Kidney (tissue), 14 donors: ENCODE results near the gene ADARB2. TPM values are rescaled to one million over a fixed set of nuclear protein-coding genes. Genes with fewer than 3 reads are reported as not detected.

Experiments used
- DNase-seq, 5 donors: peaks; one replicate each; pipeline ENCODE4 v3.0.0-alpha.2; 2013 to 2020
- FAIRE-seq: peaks from 2 replicates; lab custom pipeline; 2012; peaks lifted over from hg19 to GRCh38; lab: Jason Lieb, UNC
- H3K27ac ChIP-seq, 2 donors: one replicate each; pipeline ENCODE4 v1.7.0; 2013; ENCODE audit warnings: low read depth in 2 of 2, low read length in 2 of 2, inconsistent platforms in 1 of 2
- H3K27me3 ChIP-seq: one replicate; pipeline ENCODE4 v1.7.1; 2013; ENCODE audit warnings: low read length, inconsistent platforms; ENCODE audit not compliant: control insufficient read depth, insufficient read depth
- H3K36me3 ChIP-seq, 3 donors: one replicate each; pipeline versions ENCODE4 v1.7.0 to v1.7.1; 2013; ENCODE audit warnings: low read length in 3 of 3, control low read depth in 1 of 3, inconsistent platforms in 1 of 3; ENCODE audit not compliant: insufficient read depth in 3 of 3, control insufficient read depth in 2 of 3
- H3K4me1 ChIP-seq, 3 donors: one replicate each; pipeline versions ENCODE4 v1.7.0 to v1.7.1; 2013; ENCODE audit warnings: low read length in 3 of 3, inconsistent platforms in 1 of 3, low read depth in 1 of 3; ENCODE audit not compliant: control insufficient read depth in 2 of 3, insufficient read depth in 2 of 3
- H3K4me3 ChIP-seq, 3 donors: one replicate each; pipeline versions ENCODE4 v1.7.0 to v1.8.1; 2013; ENCODE audit warnings: low read length in 3 of 3, control low read depth in 1 of 3, inconsistent platforms in 1 of 3
- H3K9ac ChIP-seq, 3 donors: one replicate each; pipeline versions ENCODE4 v1.7.0 to v1.7.1; 2013; ENCODE audit warnings: low read length in 3 of 3, control low read depth in 1 of 3, inconsistent platforms in 1 of 3
- H3K9me3 ChIP-seq, 3 donors: one replicate each; pipeline versions ENCODE4 v1.7.0 to v1.7.1; 2013; ENCODE audit warnings: low read length in 3 of 3, control low read depth in 1 of 3, inconsistent platforms in 1 of 3; ENCODE audit not compliant: control insufficient read depth in 2 of 3, insufficient read depth in 1 of 3
- intact Hi-C: fragments of 100-400 bp; cut with DNase I; formaldehyde crosslinking; loops from one replicate; pipeline ENCODE4 v1.11.1; 2022
- polyA plus RNA-seq: library from polyadenylated mRNA; stranded (reverse); fragments of 350-450 nt; fragmentation: Illumina TruSeq; extraction: RNeasy Lipid Tissue Mini Kit (QIAGEN cat#74804); gene quantifications from one replicate; pipeline ENCODE4 v1.2.3, GENCODE V29; 2014; ENCODE audit warnings: low read depth, low replicate concordance; ENCODE audit not compliant: insufficient read depth
- total RNA-seq: library from RNA; stranded (reverse); fragmentation: NEBNext Ultra II Directional; extraction: Animal tissue kit (Norgen Biotek cat#: 25700); gene quantifications from one replicate; pipeline ENCODE4 v1.2.1, GENCODE V29; 2021
- TF ChIP-seq, protein P1 (sequence below): IDR thresholded peaks from 3 replicates; pipeline ENCODE4 v1.5.1; 2012; ENCODE audit warnings: mild to moderate bottlenecking, moderate library complexity, borderline replicate concordance; ENCODE audit not compliant: insufficient read depth; ENCODE audit errors: extremely low read depth
- donor health status: control.
- donor health status: control.
- donor health status: control.
- donor health status: control.
- donor health status: control.
- donor health status: DM: yes; HTN: yes; CAD: no.
- donor health status: Normal renal cell carcinoma (clear cell type).

The ADARB2 gene
- total and polyA plus RNA-seq, 2 donors from 2014 or later, result 1.0 to 1.3 TPM

GRCh38 chr10:1508096-1508495 is 229.2 kb downstream of the ADARB2 start:
- Histone ChIP-seq H3K4me1 (no peaks in the 10 kb centered on the region), H3K9me3 (peaks cover 0 to 2% (median 2%) of the 10 kb centered on the region in 3 donors), H3K36me3 (peaks cover 0 to 2% (median 0%) of the 10 kb centered on the region in 3 donors), H3K27me3 (no peaks in the 10 kb centered on the region), H3K9ac (no peak overlapping the region), H3K4me3 (no peak overlapping the region), H3K27ac (no peak overlapping the region)
- TF ChIP-seq, protein P1, sequence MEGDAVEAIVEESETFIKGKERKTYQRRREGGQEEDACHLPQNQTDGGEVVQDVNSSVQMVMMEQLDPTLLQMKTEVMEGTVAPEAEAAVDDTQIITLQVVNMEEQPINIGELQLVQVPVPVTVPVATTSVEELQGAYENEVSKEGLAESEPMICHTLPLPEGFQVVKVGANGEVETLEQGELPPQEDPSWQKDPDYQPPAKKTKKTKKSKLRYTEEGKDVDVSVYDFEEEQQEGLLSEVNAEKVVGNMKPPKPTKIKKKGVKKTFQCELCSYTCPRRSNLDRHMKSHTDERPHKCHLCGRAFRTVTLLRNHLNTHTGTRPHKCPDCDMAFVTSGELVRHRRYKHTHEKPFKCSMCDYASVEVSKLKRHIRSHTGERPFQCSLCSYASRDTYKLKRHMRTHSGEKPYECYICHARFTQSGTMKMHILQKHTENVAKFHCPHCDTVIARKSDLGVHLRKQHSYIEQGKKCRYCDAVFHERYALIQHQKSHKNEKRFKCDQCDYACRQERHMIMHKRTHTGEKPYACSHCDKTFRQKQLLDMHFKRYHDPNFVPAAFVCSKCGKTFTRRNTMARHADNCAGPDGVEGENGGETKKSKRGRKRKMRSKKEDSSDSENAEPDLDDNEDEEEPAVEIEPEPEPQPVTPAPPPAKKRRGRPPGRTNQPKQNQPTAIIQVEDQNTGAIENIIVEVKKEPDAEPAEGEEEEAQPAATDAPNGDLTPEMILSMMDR, result no peak
- FAIRE-seq (no peak), DNase-seq (no peak)
- intact Hi-C loops, result no loop called here

- FAIRE-seq (no peak), DNase-seq (no peak)
- Histone ChIP-seq H3K27ac (no peak overlapping the region), H3K4me3 (no peak overlapping the region), H3K27me3 (no peaks in the 10 kb centered on the region), H3K9me3 (peaks cover 0 to 2% (median 2%) of the 10 kb centered on the region in 3 donors), H3K36me3 (peaks cover 0 to 2% (median 0%) of the 10 kb centered on the region in 3 donors), H3K9ac (no peak overlapping the region), H3K4me1 (no peaks in the 10 kb centered on the region)
- TF ChIP-seq, protein P1, result no peak
- intact Hi-C loops, result no loop called here
Measured at GRCh38 chr10:1507436-1507835, 229.9 kb downstream of the ADARB2 start.

DNA sequence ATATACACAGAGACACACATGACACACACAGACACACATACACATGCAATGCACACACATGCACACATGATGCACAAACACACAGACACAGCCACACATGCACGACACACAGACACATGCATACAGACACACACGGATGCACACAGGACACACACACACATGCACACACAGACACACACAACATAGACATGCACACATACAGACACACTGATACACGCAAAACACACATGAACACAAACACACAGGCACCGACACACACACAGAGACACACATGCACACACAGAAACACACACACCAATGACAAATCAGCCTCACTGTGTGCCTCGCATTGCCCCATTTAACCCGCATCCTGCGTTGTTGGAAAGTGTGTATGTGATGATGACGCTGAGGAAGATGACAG is 232.4 kb downstream of the ADARB2 start:
- Histone ChIP-seq H3K27me3 (no peaks in the 10 kb centered on the region), H3K27ac (no peak overlapping the region), H3K4me3 (no peak overlapping the region), H3K36me3 (peaks cover 0 to 2% (median 0%) of the 10 kb centered on the region in 3 donors), H3K4me1 (no peaks in the 10 kb centered on the region), H3K9me3 (peaks cover 0 to 2% (median 2%) of the 10 kb centered on the region in 3 donors), H3K9ac (no peak overlapping the region)
- TF ChIP-seq, protein P1, result no peak
- intact Hi-C loops, result no loop called here
- DNase-seq (no peak), FAIRE-seq (no peak)

- intact Hi-C loops, result no loop called here
- DNase-seq (no peak), FAIRE-seq (no peak)
Measured at GRCh38 chr10:1504286-1504685, 233.0 kb downstream of the ADARB2 start.

More at GRCh38 chr10:1504286-1504685, 233.0 kb downstream of the ADARB2 start:
- no peak overlapping the region for H3K27ac ChIP-seq
- H3K9me3 ChIP-seq, result peaks cover 0 to 2% (median 2%) of the 10 kb centered on the region in 3 donors
- H3K36me3 ChIP-seq, result peaks cover 0 to 2% (median 0%) of the 10 kb centered on the region in 3 donors
- no peak overlapping the region for H3K9ac ChIP-seq
- TF ChIP-seq, protein P1, result no peak
- no peak overlapping the region for H3K4me3 ChIP-seq
- no peaks in the 10 kb centered on the region for H3K27me3 ChIP-seq
- H3K4me1 ChIP-seq, result no peaks in the 10 kb centered on the region
